Activated gamma-delta T cell treated with anti-CD3 and anti-CD28 coated beads, Interleukin-2, amount 50 U/mL, for 16 hours (primary cell): ENCODE data around the gene DYRK1B.
"Not testable (repeated sequence)": the region's sequence is repeated elsewhere in the genome, so short reads cannot be mapped to it uniquely, and the experiment has no call there.

Source experiments
- DNase-seq: peaks from one replicate; pipeline ENCODE4 v3.0.0-alpha.2; 2020; ENCODE audit warnings: low read depth

DYRK1B gene

GRCh38 chr19:39833464-39834286, at the start of gene DYRK1B:
Gene DYRK1B, minus strand, starts transcription at chr19:39834162. Its CDS starts 2,295 bp downstream, at chr19:39831867.
- peak; percentile 95 for DNase-seq

DNA sequence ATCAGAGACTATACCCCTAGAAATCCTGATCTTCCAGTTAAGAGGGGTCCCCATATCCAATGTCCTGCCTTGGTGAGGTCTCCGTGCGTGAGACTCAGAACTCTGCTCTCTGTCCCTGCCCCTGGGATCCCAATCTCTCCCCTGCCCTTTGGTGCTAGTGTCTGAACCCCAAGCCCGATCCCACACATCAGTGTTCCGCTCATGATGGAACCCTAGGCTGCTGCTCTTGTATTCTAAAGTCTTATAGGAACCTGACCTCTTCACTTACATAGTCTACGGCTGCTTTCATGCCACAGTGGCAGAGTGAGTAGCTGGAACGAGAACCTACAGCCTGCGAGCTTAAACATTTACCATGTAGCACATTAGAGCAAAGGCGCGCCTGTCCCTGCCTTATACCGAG, 48.7 kb upstream of the DYRK1B start:
- DNase-seq: not testable (repeated sequence)

- not testable (repeated sequence) for DNase-seq
Observed at GRCh38 chr19:39881495-39882110, 47.6 kb upstream of the DYRK1B start.

DNA sequence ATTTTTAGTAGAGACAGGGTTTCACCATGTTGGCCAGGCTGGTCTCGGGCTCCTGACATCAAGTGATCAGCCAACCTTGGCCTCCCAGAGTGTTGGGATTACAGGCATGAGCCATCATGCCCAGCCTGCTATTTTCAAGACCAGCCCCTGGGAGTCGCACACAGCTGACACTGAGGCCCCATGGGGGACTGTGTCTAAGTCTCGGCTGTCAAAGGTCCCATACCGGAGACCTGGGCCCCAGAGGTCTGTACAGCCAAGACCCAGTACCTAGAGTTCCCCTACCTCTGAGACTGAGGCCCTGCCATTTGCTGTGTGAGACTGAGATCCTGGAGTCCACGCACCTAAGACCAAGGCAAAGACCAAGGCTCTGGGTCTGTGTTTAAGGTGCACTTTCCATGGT, 46.3 kb upstream of the DYRK1B start:
- not testable (repeated sequence) for DNase-seq

- not testable (repeated sequence) for DNase-seq
Observed at GRCh38 chr19:39879796-39880195, 45.8 kb upstream of the DYRK1B start.

GRCh38 chr19:39878866-39879265, 44.9 kb upstream of the DYRK1B start:
- DNase-seq: not testable (repeated sequence)

DNA sequence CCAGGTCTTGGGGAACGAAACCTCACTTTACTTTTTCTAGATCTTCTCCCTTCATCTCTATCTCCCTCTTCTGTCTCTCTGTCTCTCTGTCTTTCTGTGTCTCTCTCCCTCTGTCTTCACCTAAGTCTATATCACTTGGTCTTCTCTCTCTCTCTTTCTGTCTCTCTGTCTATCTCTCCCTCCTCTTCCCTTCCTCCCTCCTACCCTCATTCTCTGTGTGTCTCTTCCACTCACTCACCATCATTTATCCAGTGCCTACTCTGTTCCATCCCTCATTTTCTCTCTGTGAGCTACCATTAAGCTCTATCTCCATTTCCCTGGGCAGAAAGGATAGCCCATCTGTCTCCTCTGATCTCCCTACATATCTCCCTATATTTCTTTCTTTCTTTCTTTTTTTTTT, 44.4 kb upstream of the DYRK1B start:
- DNase-seq: no peak

GRCh38 chr19:39877982-39878381, 44.0 kb upstream of the DYRK1B start:
- DNase-seq: not testable (repeated sequence)

DNA sequence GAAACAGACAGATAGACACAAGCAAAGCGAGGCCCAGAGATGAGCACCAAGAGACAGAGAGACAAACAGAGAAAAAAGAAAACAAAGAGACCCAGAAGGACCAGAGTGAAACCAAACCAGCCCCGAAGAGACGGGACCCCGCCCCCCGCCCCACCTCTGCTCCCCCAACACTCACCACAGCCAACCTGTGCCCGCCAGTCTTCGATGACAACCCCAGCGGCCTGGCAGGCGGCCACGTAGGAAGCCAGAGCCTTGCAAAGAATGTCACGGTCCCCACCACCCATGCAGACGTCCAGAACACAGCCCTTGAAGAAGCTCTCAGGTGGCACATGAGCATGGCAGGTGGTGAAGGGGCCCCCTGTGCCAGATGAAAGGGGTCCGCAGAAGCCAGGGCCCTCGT, 43.5 kb upstream of the DYRK1B start:
- DNase-seq: peak; percentile 38

DNA sequence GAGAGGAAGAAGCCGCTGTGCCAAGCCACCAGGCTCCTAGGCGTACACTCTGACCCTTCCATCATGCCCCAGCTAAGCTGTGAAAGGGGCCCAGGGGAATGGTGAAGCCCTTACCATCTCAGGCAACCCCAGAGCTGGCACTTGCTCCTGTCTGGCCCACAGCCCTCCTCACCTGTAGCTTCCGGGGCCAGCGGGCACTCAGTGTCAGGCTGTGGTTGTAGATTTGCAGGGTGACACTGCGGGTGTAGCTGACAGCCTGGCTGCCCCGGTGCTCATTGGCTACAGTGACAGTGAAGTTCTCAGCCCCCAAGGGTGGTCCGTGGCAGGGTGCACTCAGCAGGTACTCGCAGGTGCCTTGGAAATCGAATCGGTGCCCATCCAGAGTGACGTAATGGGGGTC, 42.5 kb upstream of the DYRK1B start:
- not testable (repeated sequence) for DNase-seq

DNA sequence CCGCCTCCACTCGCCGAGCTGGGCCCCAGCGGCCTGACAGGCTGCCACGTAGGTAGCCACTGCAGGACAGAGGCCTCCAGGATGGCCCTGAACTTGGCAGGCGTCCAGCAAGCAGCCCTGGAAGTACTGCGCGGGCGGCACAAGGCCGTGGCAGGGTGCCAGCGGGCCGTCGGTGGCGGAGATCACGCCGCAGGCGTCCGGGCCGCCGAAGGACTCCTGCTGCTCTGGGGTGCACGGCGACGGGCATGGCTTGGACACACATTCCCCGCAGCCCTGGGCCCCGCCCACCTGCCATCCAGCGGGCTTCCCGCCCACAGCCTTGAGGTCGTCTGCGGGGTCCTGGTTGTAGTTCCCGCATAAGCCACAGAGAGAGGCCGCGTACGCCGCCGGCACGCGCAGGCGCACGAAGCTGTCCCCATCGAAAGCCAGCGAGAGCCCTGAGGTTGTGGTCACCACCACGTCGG, 41.5 kb upstream of the DYRK1B start:
- DNase-seq: not testable (repeated sequence)

DNA sequence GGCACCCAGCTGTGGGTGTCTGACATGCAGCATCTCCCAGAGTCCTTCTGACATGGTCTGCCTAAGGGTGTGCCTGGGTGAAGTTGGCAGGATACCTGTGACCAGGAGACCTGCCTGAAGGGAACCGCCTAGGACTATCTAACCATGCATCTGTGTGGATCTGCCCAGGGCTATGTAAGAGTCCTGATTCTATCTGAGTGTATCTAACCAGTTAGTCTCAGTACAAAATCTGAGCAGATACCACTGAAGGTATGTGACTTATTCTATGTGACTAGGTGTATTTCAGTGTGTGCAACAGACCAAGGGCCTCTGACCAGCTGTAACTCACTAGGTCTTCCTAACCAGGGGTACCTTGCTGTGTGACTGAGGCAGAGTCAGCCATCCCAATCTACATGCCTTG, 40.4 kb upstream of the DYRK1B start:
- DNase-seq: no peak

GRCh38 chr19:39873385-39873784, 39.4 kb upstream of the DYRK1B start:
- no peak for DNase-seq

DNA sequence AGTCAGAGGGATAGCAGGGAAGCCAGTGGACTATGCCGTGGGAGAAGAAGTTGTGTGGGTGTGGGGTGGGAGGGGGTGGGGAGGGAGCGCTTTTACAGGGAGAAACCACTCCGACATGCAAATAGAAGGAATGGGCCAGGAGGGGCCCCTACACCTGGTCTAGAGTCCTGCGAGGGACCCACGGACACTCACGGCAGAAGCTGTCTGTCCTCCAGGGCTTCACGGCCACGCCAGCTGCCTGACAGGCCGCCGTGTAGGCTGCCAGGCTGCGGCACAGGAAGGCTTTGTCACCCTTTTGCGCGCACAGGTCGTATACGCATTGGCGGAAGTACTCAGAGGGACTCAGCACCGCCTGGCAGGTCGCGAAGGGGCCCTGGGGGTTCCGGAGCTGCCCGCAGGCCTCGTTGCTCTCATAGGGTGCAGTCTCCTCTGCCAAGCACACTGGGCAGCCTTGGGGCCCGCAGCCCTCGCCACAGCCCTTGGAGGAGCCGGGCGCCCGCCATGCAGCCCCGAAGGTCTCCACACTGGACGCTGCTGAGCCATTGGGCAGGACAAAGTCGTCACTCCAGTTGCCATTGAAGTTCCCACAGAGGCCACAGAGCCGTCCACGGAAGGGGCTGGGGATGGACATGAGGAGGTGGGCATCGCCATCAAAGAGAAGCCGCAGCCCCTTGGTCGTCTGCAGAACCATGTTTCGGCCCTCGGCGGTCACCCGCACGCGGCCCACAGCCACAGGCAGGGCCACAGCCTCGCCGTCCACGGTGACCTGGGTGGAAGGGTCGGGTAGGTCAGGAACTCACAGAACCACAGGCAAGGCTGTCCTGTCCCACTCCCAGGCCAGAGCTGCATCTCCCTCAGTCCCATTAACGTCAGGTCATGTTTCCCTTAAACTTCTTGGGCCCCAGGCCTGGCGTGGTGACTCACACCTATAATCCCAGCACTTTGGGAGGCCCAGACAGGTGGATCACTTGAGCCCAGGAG, 38.2 kb upstream of the DYRK1B start:
- no peak for DNase-seq

DNA sequence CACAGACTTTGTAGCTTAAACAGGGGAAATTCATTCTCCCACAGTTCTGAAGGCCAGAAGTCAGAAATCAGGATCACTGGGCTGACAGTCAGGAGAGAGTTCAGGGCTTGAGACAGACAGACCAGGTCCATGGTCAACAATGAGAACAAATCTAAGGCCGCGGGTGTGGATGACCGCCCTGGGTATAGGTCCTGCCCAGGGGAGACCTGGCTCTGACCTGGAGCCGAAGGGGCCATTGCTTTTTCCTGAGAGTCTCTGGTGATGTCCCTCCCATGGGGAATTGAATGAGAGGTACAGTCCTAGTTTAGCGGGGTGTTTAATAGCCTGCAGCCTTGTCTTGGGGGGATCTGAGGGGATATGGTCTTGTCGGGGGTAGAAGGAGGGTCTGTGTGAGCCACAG, 37.4 kb upstream of the DYRK1B start:
- DNase-seq: no peak

GRCh38 chr19:39870171-39870971, 36.4 kb upstream of the DYRK1B start:
- no peak for DNase-seq

GRCh38 chr19:39867952-39868351, 34.0 kb upstream of the DYRK1B start:
- DNase-seq: no peak

GRCh38 chr19:39867133-39867532, 33.2 kb upstream of the DYRK1B start:
- DNase-seq: no peak

DNA sequence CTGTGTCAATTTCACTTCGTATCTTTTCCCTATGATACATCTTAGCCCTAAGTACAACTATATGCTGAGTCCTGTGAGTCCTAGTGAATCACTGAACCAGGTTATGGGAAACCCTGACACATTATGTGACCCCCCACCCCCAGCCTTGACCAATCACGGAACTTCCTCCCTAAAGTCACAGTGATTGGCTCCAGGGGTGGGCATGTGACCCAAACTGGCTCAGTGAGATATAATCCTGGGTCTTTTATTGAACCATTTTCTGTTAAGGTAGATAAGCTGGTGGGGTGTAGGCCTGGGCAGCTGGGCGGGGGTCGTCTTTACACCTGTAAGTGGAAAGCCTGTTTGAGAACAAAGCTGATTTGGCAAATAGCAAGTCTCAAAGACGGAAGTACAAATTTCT, 32.0 kb upstream of the DYRK1B start:
- no peak for DNase-seq

DNA sequence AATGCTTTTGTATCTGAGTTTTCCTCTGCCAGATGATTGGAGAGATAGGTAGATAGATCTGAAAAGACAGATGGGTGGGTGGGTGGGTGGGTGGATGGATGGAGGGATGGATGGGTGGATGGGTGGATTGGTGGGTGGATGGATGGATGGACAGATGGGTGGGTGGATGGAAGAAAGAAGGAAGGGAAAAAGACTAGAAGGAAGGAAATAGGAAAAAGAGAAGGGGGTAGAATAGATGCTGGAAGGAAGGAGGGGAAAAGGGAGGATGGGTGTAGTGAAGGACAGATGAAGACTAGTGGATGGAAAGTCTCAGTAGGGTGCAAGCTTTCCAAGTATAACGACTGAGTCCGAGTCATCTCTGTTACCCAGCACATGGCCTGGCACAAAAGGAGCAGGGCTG, 31.2 kb upstream of the DYRK1B start:
- DNase-seq: no peak

DNA sequence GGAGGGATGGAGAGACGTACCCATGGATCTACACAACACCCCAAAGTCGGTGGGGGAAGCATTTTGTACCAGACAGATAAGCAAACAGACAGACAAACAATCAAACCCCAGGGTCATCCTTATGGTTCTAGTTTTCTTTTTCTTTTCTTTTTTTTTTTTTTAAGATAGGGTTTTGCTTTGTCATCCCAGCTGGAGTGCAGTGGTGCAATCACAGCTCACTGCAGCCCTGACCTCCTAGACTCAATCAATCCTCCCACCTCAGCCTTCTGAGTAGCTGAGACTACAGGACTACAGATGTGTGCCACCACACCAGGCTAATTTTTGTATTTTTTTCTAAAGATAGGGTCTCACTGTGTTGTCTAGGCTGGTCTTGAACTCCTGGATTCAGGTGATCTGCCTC, 30.2 kb upstream of the DYRK1B start:
- DNase-seq: no peak
